Endothelial cell of umbilical vein (primary cell): ENCODE data around the gene GAB1. TPM values are rescaled to one million over a fixed set of nuclear protein-coding genes. Genes with fewer than 3 reads are reported as not detected.
A peak's percentile ranks its signal among the peaks of the same experiment; 100 is the strongest.

Experiments
- BruUV-seq: library from RNA; stranded (reverse); fragments of 400-500 nt; replicated peaks from 2 replicates; lab custom pipeline; 2021; lab: Mats Ljungman, UMichigan
- CTCF ChIA-PET: fragments of 300-600, 350-600 bp; sonication (Branson Sonifier 250); formaldehyde crosslinking; loops from one replicate; lab custom pipeline; 2021; ENCODE audit warnings: antibody characterized with exemption, inconsistent platforms; lab: Charles Lee
- POLR2A ChIA-PET: fragments of 300-600, 350-600 bp; sonication (Branson Sonifier 250); formaldehyde crosslinking; loops from one replicate; lab custom pipeline; 2021; ENCODE audit warnings: antibody characterized with exemption, inconsistent platforms; lab: Charles Lee
- DNase-seq: peaks from one replicate; pipeline ENCODE4 v3.0.0-alpha.2; 2011; ENCODE audit warnings: low read depth, low spot score
- FAIRE-seq: peaks from 2 replicates; lab custom pipeline; 2011; peaks lifted over from hg19 to GRCh38; lab: Jason Lieb, UNC
- H2AFZ ChIP-seq: 2 replicates; pipeline ENCODE4 v1.6.0; 2012; ENCODE audit warnings: low read depth, low read length, control low read depth, inconsistent platforms
- H3K27ac ChIP-seq: 2 replicates; pipeline ENCODE4 v1.5.1; 2011; ENCODE audit warnings: low read depth, mild to moderate bottlenecking, control low read depth, low read length, moderate library complexity; ENCODE audit not compliant: insufficient read depth
- H3K27me3 ChIP-seq, 2 experiments: 2 replicates each; pipeline versions ENCODE4 v1.6.0 to v1.6.1; 2011; ENCODE audit warnings: low read length in 2 of 2, mixed read lengths in 1 of 2; ENCODE audit not compliant: control insufficient read depth in 2 of 2, insufficient read depth in 2 of 2
- H3K36me3 ChIP-seq, 2 experiments: 2 replicates in 1 of 2; 3 replicates in 1 of 2; pipeline ENCODE4 v1.5.1; 2011; ENCODE audit warnings: low read length in 2 of 2, mild to moderate bottlenecking in 1 of 2, moderate library complexity in 1 of 2; ENCODE audit not compliant: control insufficient read depth in 2 of 2, insufficient read depth in 2 of 2; ENCODE audit errors: extremely low read depth in 1 of 2
- H3K4me1 ChIP-seq: 3 replicates; pipeline ENCODE4 v1.5.1; 2011; ENCODE audit warnings: mild to moderate bottlenecking, low read length; ENCODE audit not compliant: control insufficient read depth, insufficient read depth; ENCODE audit errors: extremely low read depth
- H3K4me2 ChIP-seq: 2 replicates; pipeline ENCODE4 v1.6.1; 2011; ENCODE audit warnings: low read length, control low read depth, mixed read lengths; ENCODE audit not compliant: insufficient read depth
- H3K4me3 ChIP-seq, 3 experiments: fragments of 200-600 bp in 1 of 3; sonication (generic), shearing (Covaris generic) in 1 of 3; replicated peaks in 1 of 3; 2 replicates each; pipeline ENCODE4 v1.5.1; 2011 to 2016; ENCODE audit warnings: control low read depth in 3 of 3, low read length in 3 of 3, mild to moderate bottlenecking in 2 of 3, inconsistent platforms in 1 of 3, low read depth in 1 of 3, moderate library complexity in 1 of 3; ENCODE audit not compliant: insufficient read depth in 1 of 3
- H3K79me2 ChIP-seq: 2 replicates; pipeline ENCODE4 v1.6.0; 2012; ENCODE audit warnings: low read length, inconsistent platforms; ENCODE audit not compliant: control insufficient read depth, insufficient read depth
- H3K9ac ChIP-seq: replicated peaks from 2 replicates; pipeline ENCODE3; 2011; ENCODE audit warnings: low read length, control low read depth; ENCODE audit not compliant: insufficient read depth; ENCODE audit errors: extremely low read depth
- H3K9me1 ChIP-seq: replicated peaks from 3 replicates; pipeline ENCODE4 v1.6.0; 2011; ENCODE audit warnings: mild to moderate bottlenecking, low read length; ENCODE audit not compliant: control insufficient read depth, insufficient read depth; ENCODE audit errors: extremely low read depth
- H3K9me3 ChIP-seq: replicated peaks from 2 replicates; pipeline ENCODE4 v1.5.1; 2012; ENCODE audit warnings: low read length, inconsistent platforms; ENCODE audit not compliant: control insufficient read depth, insufficient read depth
- H4K20me1 ChIP-seq: replicated peaks from 2 replicates; pipeline ENCODE3; 2011; ENCODE audit warnings: mild to moderate bottlenecking, low read length; ENCODE audit not compliant: control insufficient read depth, insufficient read depth; ENCODE audit errors: extremely low read depth
- EZH2 ChIP-seq: IDR thresholded peaks from 2 replicates; pipeline ENCODE4 v1.6.1; 2012; ENCODE audit warnings: borderline replicate concordance, low read depth, mild to moderate bottlenecking, moderate library complexity, low read length, inconsistent platforms; ENCODE audit not compliant: severe bottlenecking
- FOS ChIP-seq: IDR thresholded peaks from 2 replicates; pipeline ENCODE4 v1.6.1; 2011; ENCODE audit warnings: mild to moderate bottlenecking, low read length, moderate library complexity, borderline replicate concordance; ENCODE audit not compliant: insufficient read depth
- MYC ChIP-seq: IDR thresholded peaks from one replicate; pipeline ENCODE4 v1.6.1; 2011; ENCODE audit warnings: mild to moderate bottlenecking, low read depth, low read length
- POLR2A ChIP-seq: IDR thresholded peaks from 2 replicates; pipeline ENCODE4 v1.6.1; 2012; ENCODE audit warnings: low read depth, mild to moderate bottlenecking, control low read depth, low read length
- POLR2AphosphoS5 ChIP-seq: IDR thresholded peaks from 2 replicates; pipeline ENCODE4 v1.6.1; 2012; ENCODE audit warnings: low read depth, mild to moderate bottlenecking, control low read depth, low read length, moderate library complexity; ENCODE audit not compliant: insufficient read depth
- dilution Hi-C: fragments of 300-500 bp; cut with MboI; formaldehyde crosslinking; loops from one replicate; pipeline ENCODE4 v1.15.0; 2019; ENCODE audit warnings: low sequenced_read_pairs; ENCODE audit not compliant: extremely low pct_ligation_motif_present
- intact Hi-C: fragments of 100-400 bp; cut with micrococcal nuclease; formaldehyde crosslinking; loops from one replicate; pipeline ENCODE4 v1.10.0; 2022
- polyA plus RNA-seq, 4 experiments: library from polyadenylated mRNA; depleted of rRNA in 3 of 4; stranded (reverse) in 3 of 4; unstranded in 1 of 4; fragments of >200 nt; gene quantifications; 2 replicates each; pipeline versions ENCODE4 v1.2.1 to v1.2.3, GENCODE V29; 2011 to 2012; ENCODE audit warnings: missing spikeins in 1 of 4
- total RNA-seq: library from RNA; stranded (reverse); gene quantifications from 2 replicates; pipeline ENCODE4 v1.2.3, GENCODE V29; 2021
- TF ChIP-seq, protein P1 (sequence below), 2 donors: IDR thresholded peaks; 1 replicate in 1 of 2; 2 replicates in 1 of 2; pipeline ENCODE4 v1.5.1; 2011; ENCODE audit warnings: low read length in 2 of 2, mild to moderate bottlenecking in 2 of 2, moderate library complexity in 2 of 2, control low read depth in 1 of 2, inconsistent platforms in 1 of 2, low read depth in 1 of 2; ENCODE audit not compliant: insufficient read depth in 1 of 2; ENCODE audit errors: extremely low read depth in 1 of 2

GAB1 gene
- total and polyA plus RNA-seq, 2 donors (not counting 3 experiments of a cell fraction or from before 2014, with no cell fraction given) = 9.3 to 37.7 TPM

DNA sequence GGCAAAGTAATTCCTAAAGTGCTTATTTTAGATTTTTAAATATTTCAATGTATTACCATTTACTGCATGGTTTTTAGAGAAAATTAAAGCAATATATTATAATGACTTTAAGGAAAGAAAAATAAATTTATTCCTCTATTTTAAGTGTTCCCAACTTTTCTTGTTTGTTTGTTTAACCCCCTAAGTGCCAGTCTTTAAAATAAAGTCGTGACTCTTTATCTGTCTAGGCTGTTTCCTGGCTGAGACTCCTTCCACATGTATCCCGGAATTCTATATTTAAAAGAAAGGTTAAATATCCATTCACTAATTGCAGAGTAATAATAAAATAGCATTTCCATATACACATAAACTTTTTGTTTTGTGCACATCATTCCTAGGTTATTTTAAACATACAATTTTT lies 71.2 kb downstream of the GAB1 start:
- H3K9ac ChIP-seq = peak overlapping the region; percentile 20
- no peaks in the 10 kb centered on the region for H3K79me2 ChIP-seq
- H4K20me1 ChIP-seq = no peaks in the 10 kb centered on the region
- no peak overlapping the region for H2AFZ ChIP-seq
- CTCF ChIA-PET = interaction anchor here (0.9 kb wide), 1 partner anchor 10 kb away, joined by 4 read pairs; no protein-coding TSS in a partner anchor
- H3K9me1 ChIP-seq = no peaks in the 10 kb centered on the region
- H3K4me1 ChIP-seq = peaks cover 47% of the 10 kb centered on the region
- no peak overlapping the region for H3K27ac ChIP-seq
- no TSS peak for BruUV-seq
- POLR2A ChIA-PET = interaction anchor here (0.8 kb wide), 1 partner anchor 71 kb away, joined by 4 read pairs; the partner anchor contains the start of gene GAB1
- TF ChIP-seq, protein P1, sequence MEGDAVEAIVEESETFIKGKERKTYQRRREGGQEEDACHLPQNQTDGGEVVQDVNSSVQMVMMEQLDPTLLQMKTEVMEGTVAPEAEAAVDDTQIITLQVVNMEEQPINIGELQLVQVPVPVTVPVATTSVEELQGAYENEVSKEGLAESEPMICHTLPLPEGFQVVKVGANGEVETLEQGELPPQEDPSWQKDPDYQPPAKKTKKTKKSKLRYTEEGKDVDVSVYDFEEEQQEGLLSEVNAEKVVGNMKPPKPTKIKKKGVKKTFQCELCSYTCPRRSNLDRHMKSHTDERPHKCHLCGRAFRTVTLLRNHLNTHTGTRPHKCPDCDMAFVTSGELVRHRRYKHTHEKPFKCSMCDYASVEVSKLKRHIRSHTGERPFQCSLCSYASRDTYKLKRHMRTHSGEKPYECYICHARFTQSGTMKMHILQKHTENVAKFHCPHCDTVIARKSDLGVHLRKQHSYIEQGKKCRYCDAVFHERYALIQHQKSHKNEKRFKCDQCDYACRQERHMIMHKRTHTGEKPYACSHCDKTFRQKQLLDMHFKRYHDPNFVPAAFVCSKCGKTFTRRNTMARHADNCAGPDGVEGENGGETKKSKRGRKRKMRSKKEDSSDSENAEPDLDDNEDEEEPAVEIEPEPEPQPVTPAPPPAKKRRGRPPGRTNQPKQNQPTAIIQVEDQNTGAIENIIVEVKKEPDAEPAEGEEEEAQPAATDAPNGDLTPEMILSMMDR (IDR thresholded peaks at IDR 0.05; ENCODE audit: extremely low read depth in 1 of 2, insufficient read depth in 1 of 2, low read depth in 1 of 2, low read length in 2 of 2) = no peak
- TF ChIP-seq EZH2 (no peak), MYC (no peak)
- H3K4me3 ChIP-seq = no peak overlapping the region
- dilution Hi-C loops (no loop called here), intact Hi-C loops (loop anchor here (1.0 kb wide), 1 partner anchor 33 kb away; no protein-coding TSS in a partner anchor)
- H3K4me2 ChIP-seq = no peak overlapping the region
- no peak for DNase-seq
- H3K36me3 ChIP-seq = no peaks in the 10 kb centered on the region
- no peaks in the 10 kb centered on the region for H3K27me3 ChIP-seq
- H3K9me3 ChIP-seq = no peaks in the 10 kb centered on the region
- no peak for FAIRE-seq

DNA sequence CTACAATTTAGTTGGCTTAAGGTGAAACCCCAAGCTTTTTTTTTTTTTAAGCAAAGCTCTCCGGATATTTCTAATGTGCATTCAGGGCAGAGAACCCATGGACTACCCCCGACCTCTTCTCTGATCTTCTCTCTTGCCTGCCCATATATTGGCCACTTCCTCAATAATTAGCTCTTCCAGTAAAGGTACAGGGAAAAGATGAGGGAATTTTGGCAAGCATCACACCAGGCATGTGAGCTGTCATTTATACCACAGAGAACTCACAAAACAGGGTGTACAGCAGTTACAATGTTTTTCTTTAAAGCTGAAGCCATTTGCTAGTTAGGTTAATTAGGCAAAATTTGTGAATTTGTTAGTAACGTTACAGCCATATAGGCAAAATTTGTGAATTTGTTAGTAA lies 73.3 kb downstream of the GAB1 start:
- Histone ChIP-seq H3K36me3 (no peaks in the 10 kb centered on the region), H3K9me3 (no peaks in the 10 kb centered on the region), H3K4me1 (peaks cover 33% of the 10 kb centered on the region), H4K20me1 (no peaks in the 10 kb centered on the region), H2AFZ (no peak overlapping the region), H3K9ac (no peak overlapping the region), H3K9me1 (no peaks in the 10 kb centered on the region), H3K27ac (no peak overlapping the region), H3K4me2 (no peak overlapping the region), H3K79me2 (no peaks in the 10 kb centered on the region), H3K4me3 (no peak overlapping the region), H3K27me3 (no peaks in the 10 kb centered on the region)
- FAIRE-seq (no peak), DNase-seq (no peak)
- intact Hi-C loops (no loop called here), dilution Hi-C loops (no loop called here)
- ChIA-PET CTCF (interaction anchor here (1.2 kb wide), 1 partner anchor 10 kb away, joined by 5 read pairs; no protein-coding TSS in a partner anchor), POLR2A (interaction anchor here (0.7 kb wide), 1 partner anchor 1402 kb away, joined by 3 read pairs; no protein-coding TSS in a partner anchor)
- TF ChIP-seq POLR2A (no peak), FOS (no peak), POLR2AphosphoS5 (no peak)
- BruUV-seq = no TSS peak
